K562 (cell line): ENCODE data around the gene SESN2. TPM values are rescaled to one million over a fixed set of nuclear protein-coding genes. Genes with fewer than 3 reads are reported as not detected.
A peak's percentile ranks its signal among the peaks of the same experiment; 100 is the strongest.

Experiments used
- CHD7 ChIP-seq: fragments of 200-600 bp; sonication (generic); IDR thresholded peaks from one replicate; pipeline ENCODE4 v1.6.1; 2012; ENCODE audit warnings: mild to moderate bottlenecking, low read depth, low read length, inconsistent platforms
- HDAC3 ChIP-seq: fragments of 450-650 bp; IDR thresholded peaks from 2 replicates; pipeline ENCODE4 v1.6.1; 2018; ENCODE audit warnings: borderline replicate concordance, mild to moderate bottlenecking, moderate library complexity; ENCODE audit not compliant: partially characterized antibody
- PKNOX1 ChIP-seq: fragments of 450-650 bp; IDR thresholded peaks from 2 replicates; pipeline ENCODE4 v1.6.1; 2016
- RFX5 ChIP-seq: IDR thresholded peaks from 2 replicates; pipeline ENCODE4 v1.6.1; 2011; ENCODE audit warnings: low read depth, mild to moderate bottlenecking, improper control_type of control experiment, low read length
- SIX5 ChIP-seq, 2 experiments: IDR thresholded peaks; 2 replicates each; pipeline ENCODE4 v1.6.1; 2011; ENCODE audit warnings: low read length in 2 of 2, borderline replicate concordance in 1 of 2, low read depth in 1 of 2, mild to moderate bottlenecking in 1 of 2, moderate library complexity in 1 of 2; ENCODE audit not compliant: insufficient read depth in 1 of 2
- ZNF24 ChIP-seq: fragments of 450-650 bp; IDR thresholded peaks from 2 replicates; pipeline ENCODE4 v1.6.1; 2016
- polyA plus RNA-seq, 8 experiments: library from polyadenylated mRNA; depleted of rRNA in 4 of 8; stranded (reverse) in 5 of 8; unstranded in 3 of 8; fragments of >200 nt; fragmentation: Nextera tagmentation in 2 of 8; fragmentation: Illumina TruSeq in 1 of 8; extraction: Ambion mirVana in 2 of 8; extraction: Trizol in 1 of 8; gene quantifications; 2 replicates each; pipeline versions ENCODE4 v1.2.1 to v1.2.3, GENCODE V29; 2011 to 2014; ENCODE audit warnings: inconsistent platforms in 1 of 8, missing spikeins in 1 of 8
- total RNA-seq, 7 experiments: library from RNA; depleted of rRNA in 6 of 7; stranded (reverse); fragments of >200 nt in 6 of 7; fragmentation: Illumina TruSeq in 2 of 7; extraction: Trizol in 2 of 7; gene quantifications; 2 replicates each; pipeline versions ENCODE4 v1.2.1 to v1.2.3, GENCODE V29; 2011 to 2021; ENCODE audit warnings: low replicate concordance in 1 of 7
- TF ChIP-seq, protein P1 (sequence below): fragments of 450-650 bp; IDR thresholded peaks from 2 replicates; pipeline ENCODE4 v1.6.1; 2016; ENCODE audit warnings: mild to moderate bottlenecking
- TF ChIP-seq, protein P2 (sequence below), 2 experiments: IDR thresholded peaks in 1 of 2; conservative IDR thresholded peaks in 1 of 2; 2 replicates each; pipeline ENCODE4 v1.6.1; 2016; ENCODE audit warnings: low read depth in 2 of 2, mild to moderate bottlenecking in 1 of 2, missing compliant biosample characterization in 1 of 2, missing genetic modification characterization in 1 of 2, moderate library complexity in 1 of 2

The SESN2 gene
- total and polyA plus RNA-seq, 9 of the 15 experiments (the other 6 are each of a cell fraction or from before 2014, with no cell fraction given): 3.7 to 71.3 (median 16.8) TPM

DNA sequence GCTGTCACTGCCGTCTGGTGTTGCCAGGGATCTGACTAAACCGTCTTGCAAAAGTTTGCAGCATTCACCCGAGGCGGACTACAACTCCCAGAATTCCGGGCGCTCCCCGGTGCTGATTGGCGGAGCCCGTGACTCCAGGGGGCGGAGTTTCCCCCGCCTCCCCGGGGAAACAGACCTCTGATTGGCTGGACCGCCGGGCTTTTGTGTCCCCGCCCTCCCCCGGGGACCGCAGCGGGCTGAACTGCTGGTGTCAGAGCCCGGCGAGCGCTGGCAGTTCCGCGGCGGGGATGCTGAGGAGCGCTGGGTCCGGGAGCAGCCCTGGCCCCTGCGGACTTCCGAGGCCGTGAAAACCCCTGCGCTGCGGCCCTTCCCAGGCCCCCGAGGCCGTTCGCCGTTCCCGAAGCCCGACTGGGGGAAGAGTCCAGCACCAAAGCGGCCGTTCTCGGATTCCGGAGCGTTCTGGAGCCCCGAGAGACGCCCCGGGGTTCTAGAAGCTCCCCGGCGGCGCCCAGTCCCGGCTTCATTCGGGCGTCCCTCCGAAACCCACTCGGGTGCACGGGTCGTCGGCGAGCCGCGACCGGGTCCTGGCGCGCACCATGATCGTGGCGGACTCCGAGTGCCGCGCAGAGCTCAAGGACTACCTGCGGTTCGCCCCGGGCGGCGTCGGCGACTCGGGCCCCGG is at the start of gene SESN2 (continued):
- TF ChIP-seq, protein P1, sequence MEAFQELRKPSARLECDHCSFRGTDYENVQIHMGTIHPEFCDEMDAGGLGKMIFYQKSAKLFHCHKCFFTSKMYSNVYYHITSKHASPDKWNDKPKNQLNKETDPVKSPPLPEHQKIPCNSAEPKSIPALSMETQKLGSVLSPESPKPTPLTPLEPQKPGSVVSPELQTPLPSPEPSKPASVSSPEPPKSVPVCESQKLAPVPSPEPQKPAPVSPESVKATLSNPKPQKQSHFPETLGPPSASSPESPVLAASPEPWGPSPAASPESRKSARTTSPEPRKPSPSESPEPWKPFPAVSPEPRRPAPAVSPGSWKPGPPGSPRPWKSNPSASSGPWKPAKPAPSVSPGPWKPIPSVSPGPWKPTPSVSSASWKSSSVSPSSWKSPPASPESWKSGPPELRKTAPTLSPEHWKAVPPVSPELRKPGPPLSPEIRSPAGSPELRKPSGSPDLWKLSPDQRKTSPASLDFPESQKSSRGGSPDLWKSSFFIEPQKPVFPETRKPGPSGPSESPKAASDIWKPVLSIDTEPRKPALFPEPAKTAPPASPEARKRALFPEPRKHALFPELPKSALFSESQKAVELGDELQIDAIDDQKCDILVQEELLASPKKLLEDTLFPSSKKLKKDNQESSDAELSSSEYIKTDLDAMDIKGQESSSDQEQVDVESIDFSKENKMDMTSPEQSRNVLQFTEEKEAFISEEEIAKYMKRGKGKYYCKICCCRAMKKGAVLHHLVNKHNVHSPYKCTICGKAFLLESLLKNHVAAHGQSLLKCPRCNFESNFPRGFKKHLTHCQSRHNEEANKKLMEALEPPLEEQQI: no peak
- TF ChIP-seq CHD7 (no peak), RFX5 (no peak; the same call in none of the 2 replicates), ZNF24 (no peak), SIX5 (IDR thresholded peaks at IDR 0.05; ENCODE audit: borderline replicate concordance in 1 of 2, insufficient read depth in 1 of 2, low read depth in 1 of 2, low read length in 2 of 2) (peak; percentile 73 to 79), PKNOX1 (peak; percentile 95), HDAC3 (no peak)
- TF ChIP-seq, protein P2, sequence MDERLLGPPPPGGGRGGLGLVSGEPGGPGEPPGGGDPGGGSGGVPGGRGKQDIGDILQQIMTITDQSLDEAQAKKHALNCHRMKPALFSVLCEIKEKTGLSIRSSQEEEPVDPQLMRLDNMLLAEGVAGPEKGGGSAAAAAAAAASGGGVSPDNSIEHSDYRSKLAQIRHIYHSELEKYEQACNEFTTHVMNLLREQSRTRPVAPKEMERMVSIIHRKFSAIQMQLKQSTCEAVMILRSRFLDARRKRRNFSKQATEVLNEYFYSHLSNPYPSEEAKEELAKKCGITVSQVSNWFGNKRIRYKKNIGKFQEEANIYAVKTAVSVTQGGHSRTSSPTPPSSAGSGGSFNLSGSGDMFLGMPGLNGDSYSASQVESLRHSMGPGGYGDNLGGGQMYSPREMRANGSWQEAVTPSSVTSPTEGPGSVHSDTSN (CRISPR knock-in tag; IDR thresholded peaks at IDR 0.05; ENCODE audit: low read depth): 0 out of 2 replicates have a peak, but pooled peaks have one; percentile 58
- TF ChIP-seq, protein P2 (tag; conservative IDR thresholded peaks at IDR 0.05; ENCODE audit: low read depth): no peak; the same call in 1 of the 2 replicates
